Adipose tissue (tissue), 3 donors: ENCODE measurements around the gene FBXL15. TPM values are rescaled to one million over a fixed set of nuclear protein-coding genes. Genes with fewer than 3 reads are reported as not detected.

Experiments
- H3K27ac ChIP-seq: one replicate; pipeline ENCODE4 v1.5.1; 2013; ENCODE audit warnings: low read depth, low read length
- WGBS, 3 donors: extraction: QIAGEN DNeasy Blood & Tissue Kit; methylation state at CpG; one replicate each; pipeline ENCODE4 v1.1.7; 2013; 5-methylcytosine and 5-hydroxymethylcytosine counted together
- polyA plus RNA-seq, 3 donors: library from polyadenylated mRNA; stranded (reverse); fragments of 200-250 nt; gene quantifications; one replicate each; pipeline ENCODE4 v1.2.3, GENCODE V29; 2013
- donor health status: healthy with polysubstance abuse.
- donor health status: Bipolar disorder and iron deficiency.
- donor health status: healthy.

FBXL15 gene
- polyA plus RNA-seq, 3 donors = 8.9 to 19.5 (median 18.3) TPM

GRCh38 chr10:102396317-102396650 lies 24.4 kb upstream of the FBXL15 start:
- H3K27ac ChIP-seq = no peak overlapping the region
- 47 to 59% (median 48%) methylated on average over 3 to 4 of the region's 4 CpGs for WGBS, 3 donors

GRCh38 chr10:102396730-102397151 lies 23.9 kb upstream of the FBXL15 start:
- 87 to 89% (median 88%) methylated on average over 12 of the region's 12 CpGs for WGBS, 3 donors
- H3K27ac ChIP-seq = no peak overlapping the region

GRCh38 chr10:102397222-102398171 lies 23.1 kb upstream of the FBXL15 start:
- no peak overlapping the region for H3K27ac ChIP-seq
- 92 to 95% (median 94%) methylated on average over 14 of the region's 14 CpGs for WGBS, 3 donors

- H3K27ac ChIP-seq = no peak overlapping the region
- 83 to 88% (median 87%) methylated on average over 21 of the region's 21 CpGs for WGBS, 3 donors
Measured at GRCh38 chr10:102398172-102399020, 22.2 kb upstream of the FBXL15 start.

GRCh38 chr10:102399217-102400021 lies 21.2 kb upstream of the FBXL15 start:
- peak overlapping the region; percentile 68 for H3K27ac ChIP-seq
- WGBS, 3 donors = 2 to 4% (median 4%) methylated on average over 64 to 72 of the region's 72 CpGs

GRCh38 chr10:102400076-102400475 lies 20.6 kb upstream of the FBXL15 start:
- WGBS, 3 donors = 79 to 87% (median 84%) methylated on average over 17 of the region's 17 CpGs
- H3K27ac ChIP-seq = no peak overlapping the region

GRCh38 chr10:102400598-102401341 lies 19.9 kb upstream of the FBXL15 start:
- H3K27ac ChIP-seq = no peak overlapping the region
- WGBS, 3 donors = 89 to 95% (median 93%) methylated on average over 22 of the region's 22 CpGs

- H3K27ac ChIP-seq = no peak overlapping the region
- WGBS, 3 donors = 87 to 94% (median 93%) methylated on average over 8 of the region's 8 CpGs
Measured at GRCh38 chr10:102401342-102401654, 19.3 kb upstream of the FBXL15 start.

- 86 to 87% (median 86%) methylated on average over 18 of the region's 18 CpGs for WGBS, 3 donors
- H3K27ac ChIP-seq = no peak overlapping the region
Measured at GRCh38 chr10:102401735-102402511, 18.7 kb upstream of the FBXL15 start.

GRCh38 chr10:102402512-102402896 lies 18.1 kb upstream of the FBXL15 start:
- 88% methylated on average over 5 of the region's 5 CpGs for WGBS, 3 donors
- no peak overlapping the region for H3K27ac ChIP-seq

GRCh38 chr10:102403115-102403514 lies 17.5 kb upstream of the FBXL15 start:
- H3K27ac ChIP-seq = no peak overlapping the region
- WGBS, 3 donors = 78 to 89% (median 88%) methylated on average over 13 of the region's 13 CpGs

GRCh38 chr10:102404361-102405107 lies 16.1 kb upstream of the FBXL15 start:
- no peak overlapping the region for H3K27ac ChIP-seq
- WGBS, 3 donors = 82 to 85% (median 82%) methylated on average over 17 of the region's 17 CpGs

GRCh38 chr10:102405108-102405571 lies 15.5 kb upstream of the FBXL15 start:
- 66 to 82% (median 77%) methylated on average over 19 of the region's 19 CpGs for WGBS, 3 donors
- no peak overlapping the region for H3K27ac ChIP-seq

GRCh38 chr10:102405632-102406031 lies 15.0 kb upstream of the FBXL15 start:
- H3K27ac ChIP-seq = no peak overlapping the region
- WGBS, 3 donors = 69 to 83% (median 75%) methylated on average over 6 of the region's 6 CpGs

GRCh38 chr10:102406815-102407214 lies 13.8 kb upstream of the FBXL15 start:
- no peak overlapping the region for H3K27ac ChIP-seq
- WGBS, 3 donors = 85 to 95% (median 88%) methylated on average over 2 of the region's 2 CpGs

GRCh38 chr10:102407425-102408130 lies 13.1 kb upstream of the FBXL15 start:
- no peak overlapping the region for H3K27ac ChIP-seq
- 78 to 84% (median 81%) methylated on average over 13 of the region's 13 CpGs for WGBS, 3 donors
